Stomach (tissue), 4 donors: ENCODE measurements around the gene LACTBL1.

ENCODE experiments used
- POLR2A ChIP-seq, 4 donors: fragments of 450-650 bp; IDR thresholded peaks; one replicate each; pipeline ENCODE4 v1.6.1; 2016; ENCODE audit warnings: antibody characterized with exemption in 4 of 4, control low read depth in 2 of 4, mild to moderate bottlenecking in 1 of 4, moderate library complexity in 1 of 4
- TF ChIP-seq, protein P1 (sequence below), 7 experiments: fragments of 450-650 bp in 4 of 7; fragments of 200-600 bp in 3 of 7; sonication (generic) in 3 of 7; IDR thresholded peaks; one replicate each; pipeline ENCODE4 v1.5.1; 2016 to 2019; ENCODE audit warnings: antibody characterized with exemption in 7 of 7, control low read depth in 2 of 7, mild to moderate bottlenecking in 1 of 7

DNA sequence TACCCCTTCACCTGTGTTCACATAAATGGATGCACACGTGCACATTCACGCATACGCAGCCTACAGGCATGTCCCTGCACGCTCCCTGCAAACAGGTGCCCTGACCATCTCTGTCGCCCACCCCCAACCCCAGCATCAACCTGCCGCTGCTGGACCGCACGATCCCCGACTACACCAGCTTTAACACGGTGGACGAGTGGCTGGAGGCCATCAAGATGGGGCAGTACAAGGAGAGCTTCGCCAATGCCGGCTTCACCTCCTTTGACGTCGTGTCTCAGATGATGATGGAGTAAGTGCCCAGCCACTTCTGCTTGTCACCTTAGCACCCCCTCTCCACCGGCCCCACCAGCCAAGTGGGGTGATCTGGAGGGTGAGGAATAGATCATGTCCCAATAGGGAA, 60.4 kb downstream of the LACTBL1 start:
- TF ChIP-seq POLR2A (IDR thresholded peaks at IDR 0.05) = no peak
- TF ChIP-seq, protein P1, sequence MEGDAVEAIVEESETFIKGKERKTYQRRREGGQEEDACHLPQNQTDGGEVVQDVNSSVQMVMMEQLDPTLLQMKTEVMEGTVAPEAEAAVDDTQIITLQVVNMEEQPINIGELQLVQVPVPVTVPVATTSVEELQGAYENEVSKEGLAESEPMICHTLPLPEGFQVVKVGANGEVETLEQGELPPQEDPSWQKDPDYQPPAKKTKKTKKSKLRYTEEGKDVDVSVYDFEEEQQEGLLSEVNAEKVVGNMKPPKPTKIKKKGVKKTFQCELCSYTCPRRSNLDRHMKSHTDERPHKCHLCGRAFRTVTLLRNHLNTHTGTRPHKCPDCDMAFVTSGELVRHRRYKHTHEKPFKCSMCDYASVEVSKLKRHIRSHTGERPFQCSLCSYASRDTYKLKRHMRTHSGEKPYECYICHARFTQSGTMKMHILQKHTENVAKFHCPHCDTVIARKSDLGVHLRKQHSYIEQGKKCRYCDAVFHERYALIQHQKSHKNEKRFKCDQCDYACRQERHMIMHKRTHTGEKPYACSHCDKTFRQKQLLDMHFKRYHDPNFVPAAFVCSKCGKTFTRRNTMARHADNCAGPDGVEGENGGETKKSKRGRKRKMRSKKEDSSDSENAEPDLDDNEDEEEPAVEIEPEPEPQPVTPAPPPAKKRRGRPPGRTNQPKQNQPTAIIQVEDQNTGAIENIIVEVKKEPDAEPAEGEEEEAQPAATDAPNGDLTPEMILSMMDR (IDR thresholded peaks at IDR 0.05) = no peak
